HepG2 (cell line): ENCODE data around the gene SENP6. TPM values are rescaled to one million over a fixed set of nuclear protein-coding genes. Genes with fewer than 3 reads are reported as not detected.

Experiments used
- ELK4 ChIP-seq: sonication (generic); formaldehyde crosslinking; IDR thresholded peaks from 2 replicates; pipeline ENCODE4 v1.9.0; 2021; ENCODE audit warnings: missing genetic modification reagents, borderline replicate concordance
- FOSL1 ChIP-seq: sonication (generic); formaldehyde crosslinking; IDR thresholded peaks from 2 replicates; pipeline ENCODE4 v1.9.0; 2021; ENCODE audit warnings: missing genetic modification reagents, borderline replicate concordance
- FOXK1 ChIP-seq: sonication (generic); formaldehyde crosslinking; IDR thresholded peaks from 2 replicates; pipeline ENCODE4 v1.4.0; 2020; ENCODE audit warnings: low read depth, missing genetic modification reagents, borderline replicate concordance
- GATA4 ChIP-seq: sonication (generic); IDR thresholded peaks from 2 replicates; pipeline ENCODE4 v1.6.1; 2016; ENCODE audit warnings: antibody characterized with exemption, low read depth, borderline replicate concordance
- KDM1A ChIP-seq: IDR thresholded peaks from 2 replicates; pipeline ENCODE4 v1.6.1; 2016; ENCODE audit warnings: missing compliant biosample characterization
- KLF15 ChIP-seq: sonication (generic); formaldehyde crosslinking; IDR thresholded peaks from 2 replicates; pipeline ENCODE4 v1.8.1; 2023; ENCODE audit warnings: borderline replicate concordance, mild to moderate bottlenecking, inconsistent platforms, missing genetic modification reagents, mixed read lengths
- KMT2A ChIP-seq: sonication (generic); formaldehyde crosslinking; IDR thresholded peaks from 2 replicates; pipeline ENCODE4 v1.4.0; 2020; ENCODE audit warnings: missing genetic modification reagents
- MTF1 ChIP-seq: sonication (generic); formaldehyde crosslinking; IDR thresholded peaks from 2 replicates; pipeline ENCODE4 v1.5.0; 2020; ENCODE audit warnings: missing genetic modification reagents
- THAP7 ChIP-seq: sonication (generic); formaldehyde crosslinking; IDR thresholded peaks from 2 replicates; pipeline ENCODE4 v1.8.1; 2023; ENCODE audit warnings: mild to moderate bottlenecking, missing genetic modification reagents
- ZBTB40 ChIP-seq, 2 experiments: fragments of 450-650 bp in 1 of 2; sonication (generic) in 1 of 2; formaldehyde crosslinking in 1 of 2; IDR thresholded peaks; 2 replicates each; pipeline versions ENCODE4 v1.6.1 to v1.8.0; 2016 to 2022; ENCODE audit warnings: antibody characterized with exemption in 1 of 2, mild to moderate bottlenecking in 1 of 2, missing genetic modification reagents in 1 of 2
- ZNF234 ChIP-seq: sonication (generic); formaldehyde crosslinking; conservative IDR thresholded peaks from 2 replicates; pipeline ENCODE4 v1.5.1; 2020; ENCODE audit warnings: mild to moderate bottlenecking, missing genetic modification reagents
- ZNF468 ChIP-seq: sonication (generic); formaldehyde crosslinking; IDR thresholded peaks from 2 replicates; pipeline ENCODE4 v1.8.0; 2022; ENCODE audit warnings: mild to moderate bottlenecking, moderate library complexity, missing genetic modification reagents
- ZNF510 ChIP-seq: sonication (generic); formaldehyde crosslinking; IDR thresholded peaks from 2 replicates; pipeline ENCODE4 v1.4.0; 2020; ENCODE audit warnings: low read depth, mild to moderate bottlenecking, missing genetic modification reagents
- ZNF549 ChIP-seq: sonication (generic); formaldehyde crosslinking; IDR thresholded peaks from 2 replicates; pipeline ENCODE4 v1.5.0; 2020; ENCODE audit warnings: missing genetic modification reagents
- ZNF556 ChIP-seq: sonication (generic); formaldehyde crosslinking; IDR thresholded peaks from 2 replicates; pipeline ENCODE4 v1.4.0; 2020; ENCODE audit warnings: mild to moderate bottlenecking, missing genetic modification reagents, borderline replicate concordance
- ZNF879 ChIP-seq: sonication (generic); formaldehyde crosslinking; IDR thresholded peaks from 2 replicates; pipeline ENCODE4 v1.8.1; 2023; ENCODE audit warnings: missing genetic modification reagents
- ZSCAN31 ChIP-seq: sonication (generic); formaldehyde crosslinking; IDR thresholded peaks from 2 replicates; pipeline ENCODE4 v1.5.0; 2020; ENCODE audit warnings: low read depth, mild to moderate bottlenecking, missing genetic modification reagents
- polyA plus RNA-seq, 8 experiments: library from polyadenylated mRNA; depleted of rRNA in 3 of 8; stranded (reverse) in 7 of 8; unstranded in 1 of 8; fragments of >200 nt; fragmentation: Illumina TruSeq in 4 of 8; extraction: Trizol in 4 of 8; gene quantifications; 2 replicates each; pipeline versions ENCODE4 v1.2.1 to v1.2.3, GENCODE V29; 2011 to 2016; ENCODE audit warnings: low read depth in 4 of 8, missing spikeins in 1 of 8, mixed read lengths in 1 of 8; ENCODE audit not compliant: insufficient read depth in 1 of 8
- total RNA-seq, 5 experiments: library from RNA; depleted of rRNA; stranded (reverse); fragments of >200 nt; fragmentation: Illumina TruSeq; extraction: Trizol; gene quantifications; 2 replicates each; pipeline ENCODE4 v1.2.3, GENCODE V29; 2016; ENCODE audit warnings: low read depth in 1 of 5

Gene SENP6
- total and polyA plus RNA-seq, 2 of the 13 experiments (the other 11 are each of a cell fraction or from before 2014, with no cell fraction given): 21.9 to 50.1 TPM

- TF ChIP-seq KMT2A (CRISPR knock-in tag) (peak; percentile 92), ZNF879 (CRISPR knock-in tag) (no peak; the same call in 1 of the 2 replicates), THAP7 (CRISPR knock-in tag) (no peak), ZSCAN31 (peak; percentile 82), ZNF468 (no peak), FOXK1 (no peak), KDM1A (peak; percentile 3; the same call in 1 of the 2 replicates), ZNF234 (CRISPR knock-in tag) (no peak), ZNF510 (CRISPR knock-in tag) (peak; percentile 75; the same call in 1 of the 2 replicates), ZNF556 (CRISPR knock-in tag) (0 out of 2 replicates have a peak, but pooled peaks have one; percentile 46), ELK4 (CRISPR knock-in tag) (no peak), MTF1 (CRISPR knock-in tag) (no peak), ZNF549 (no peak), FOSL1 (no peak), KLF15 (CRISPR knock-in tag) (no peak), GATA4 (peak; percentile 24; the same call in 1 of the 2 replicates), ZBTB40 (IDR thresholded peaks at IDR 0.05) (no peak), ZBTB40 (CRISPR knock-in tag; IDR thresholded peaks at IDR 0.05) (peak; percentile 84)
Measured at GRCh38 chr6:75601304-75602245, at the start of gene SENP6 (continued).
